GM21717 (cell line): ENCODE measurements around the gene OR11H7.
"Not testable (repeated sequence)": the region's sequence is repeated elsewhere in the genome, so short reads cannot be mapped to it uniquely, and the experiment has no call there.

Source experiments
- ATAC-seq: cut with Tn5 transposase; IDR thresholded peaks from one replicate; pipeline ENCODE4 v1.9.1; 2021; ENCODE audit warnings: mild to moderate bottlenecking, moderate library complexity; ENCODE audit not compliant: unreplicated experiment

The OR11H7 gene

DNA sequence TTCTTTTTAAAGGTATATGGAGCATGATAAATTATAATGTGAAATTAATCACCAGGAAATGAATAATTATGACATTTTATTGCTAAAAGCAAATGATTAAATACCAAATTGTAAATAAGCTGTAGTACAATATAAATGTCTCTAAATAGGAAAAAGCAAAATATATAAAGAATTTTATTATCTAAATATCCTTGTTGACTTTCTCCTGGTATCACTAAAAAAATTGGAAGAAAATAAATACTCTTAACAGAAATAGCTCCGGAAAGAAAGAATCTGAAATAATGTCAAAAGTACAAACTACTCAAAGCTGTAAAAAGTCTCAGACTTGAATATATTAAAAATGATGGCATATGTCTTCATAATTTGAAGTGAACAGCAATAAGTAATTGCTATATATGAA, at the start of gene OR11H7:
Gene OR11H7, plus strand, starts transcription at position 301 of the 400 bp plus-strand sequence.
- ATAC-seq, result no peak

DNA sequence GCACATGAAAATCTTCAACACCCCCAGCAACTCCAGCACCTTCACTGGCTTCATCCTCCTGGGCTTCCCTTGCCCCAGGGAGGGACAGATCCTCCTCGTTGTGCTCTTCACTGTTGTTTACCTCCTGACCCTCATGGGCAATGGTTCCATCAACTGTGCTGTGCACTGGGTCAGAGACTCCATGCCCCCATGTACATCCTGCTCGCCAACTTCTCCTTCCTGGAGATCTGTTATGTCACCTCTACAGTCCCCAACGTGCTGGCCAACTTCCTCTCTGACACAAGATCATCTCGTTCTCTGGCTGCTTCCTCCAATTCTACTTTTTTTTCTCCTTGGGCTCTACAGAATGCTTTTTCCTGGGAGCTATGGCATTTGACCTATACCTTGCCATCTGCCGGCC, 49.6 kb upstream of the OR11H7 start:
- ATAC-seq, result no peak

DNA sequence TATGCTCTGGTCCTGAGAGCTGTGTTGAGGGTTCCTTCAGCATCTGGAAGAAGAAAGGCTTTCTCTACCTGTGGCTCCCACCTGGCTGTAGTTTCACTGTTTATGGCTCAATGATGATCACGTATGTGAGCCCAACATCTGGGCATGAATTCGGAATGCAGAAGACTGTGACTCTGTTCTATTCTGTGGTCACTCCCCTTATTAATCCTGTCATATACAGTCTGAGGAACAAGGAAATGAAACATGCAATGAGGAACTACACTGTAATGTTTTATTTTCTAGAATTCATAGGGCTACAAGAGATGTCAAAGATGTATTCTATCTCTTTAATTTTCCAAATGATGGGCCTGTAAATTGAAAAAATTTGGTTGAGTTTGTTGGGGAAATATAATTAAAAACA, 48.9 kb upstream of the OR11H7 start:
- no peak for ATAC-seq

DNA sequence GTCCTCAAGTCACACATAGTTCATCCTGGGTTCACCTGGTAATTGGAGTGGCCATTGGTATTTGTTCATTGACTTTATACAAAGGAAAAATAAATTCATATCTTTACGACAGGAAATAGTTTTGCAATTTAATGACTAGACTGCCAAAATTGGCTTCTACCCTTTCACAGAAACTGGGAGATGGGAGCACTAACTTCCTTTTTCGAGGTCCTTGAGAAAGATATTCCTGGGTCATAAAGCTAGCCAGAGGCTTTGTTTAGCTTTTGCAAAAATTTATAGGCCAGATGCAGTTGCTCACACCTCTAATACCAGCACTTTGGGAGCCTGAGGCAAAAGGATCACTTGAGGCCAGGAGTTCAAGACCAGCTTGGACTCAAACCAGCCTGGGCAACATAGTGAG, 48.3 kb upstream of the OR11H7 start:
- ATAC-seq, result no peak

DNA sequence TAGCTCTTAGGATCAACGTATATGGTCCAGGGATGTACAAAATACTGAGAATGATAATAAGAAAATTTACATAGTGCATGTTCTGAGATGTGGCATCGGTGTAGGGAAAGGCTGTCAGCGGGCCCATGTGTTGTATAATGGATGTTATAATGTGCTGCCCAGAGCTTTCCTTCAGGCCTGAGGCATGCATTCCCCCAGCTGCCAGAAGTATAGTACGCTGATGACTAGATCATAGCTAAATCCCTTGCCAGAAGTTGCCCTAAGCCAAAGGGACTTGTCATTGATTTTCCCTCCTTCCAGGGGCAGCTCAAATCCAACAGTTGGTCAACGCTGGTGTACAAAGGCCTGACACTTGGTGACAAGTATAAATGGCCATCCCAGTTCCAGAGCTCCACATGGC, 44.6 kb upstream of the OR11H7 start:
- ATAC-seq, result no peak

DNA sequence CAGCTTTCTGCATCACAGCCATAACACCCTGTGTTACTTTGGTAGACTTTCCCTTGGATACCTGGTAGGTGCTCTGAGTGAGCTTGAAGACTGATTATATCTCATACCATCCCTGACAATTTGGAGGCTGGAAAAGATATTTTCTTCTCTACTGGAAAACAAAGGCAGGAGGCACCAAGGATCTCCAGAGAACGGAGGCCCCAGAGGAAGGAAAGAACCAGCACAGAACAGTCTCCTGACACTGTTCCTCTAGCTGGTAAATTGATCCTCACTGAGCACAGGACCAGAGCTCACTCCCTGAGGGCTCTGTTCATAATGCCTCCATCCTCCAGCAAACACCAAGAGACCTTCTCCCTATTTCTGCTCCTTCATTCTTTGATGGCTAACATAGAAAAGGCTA, 38.2 kb upstream of the OR11H7 start, which contains the start of gene OR11G2:
Gene OR11G2, plus strand, starts transcription at position 301 of the 400 bp plus-strand sequence. CDS start 6,542 bp downstream, outside the sequence.
- no peak for ATAC-seq

DNA sequence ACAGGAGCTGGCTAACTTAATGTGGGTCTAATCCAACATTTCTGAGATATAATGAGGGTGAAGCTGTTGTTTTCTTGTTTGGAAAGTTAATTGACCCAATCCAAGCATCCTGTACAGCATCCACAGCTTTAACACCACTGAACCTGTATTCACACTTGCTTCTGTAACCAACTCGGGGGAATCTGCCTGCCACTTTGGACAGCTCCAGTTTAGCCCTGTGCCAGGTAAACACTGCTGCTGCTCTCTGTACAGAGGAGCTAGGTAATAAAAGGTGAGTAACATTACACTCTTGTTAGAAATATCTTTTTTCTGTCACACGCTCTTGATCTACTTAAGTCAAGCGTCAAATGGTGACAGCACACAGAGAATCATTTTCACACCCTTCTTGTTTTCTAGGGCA, 37.4 kb upstream of the OR11H7 start:
- no peak for ATAC-seq

DNA sequence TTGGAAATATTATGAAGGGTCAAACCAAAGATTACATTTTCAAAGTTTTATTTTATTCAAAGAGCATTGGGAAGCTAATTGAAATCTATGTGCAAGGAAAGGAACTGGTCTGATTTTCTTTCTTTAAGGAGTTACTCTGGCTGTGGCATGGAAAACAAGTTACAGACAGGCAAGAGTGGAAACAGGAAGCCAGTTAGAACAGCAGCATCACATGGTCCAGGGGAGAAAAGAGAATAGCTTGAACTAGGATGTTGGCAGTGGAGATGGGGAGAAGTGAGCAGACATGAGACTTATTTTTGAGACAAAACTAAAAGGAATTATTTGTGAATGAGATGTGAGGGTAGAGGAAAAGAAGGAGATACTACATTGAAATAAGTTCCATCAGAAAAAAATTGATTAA, 34.7 kb upstream of the OR11H7 start:
- no peak for ATAC-seq

DNA sequence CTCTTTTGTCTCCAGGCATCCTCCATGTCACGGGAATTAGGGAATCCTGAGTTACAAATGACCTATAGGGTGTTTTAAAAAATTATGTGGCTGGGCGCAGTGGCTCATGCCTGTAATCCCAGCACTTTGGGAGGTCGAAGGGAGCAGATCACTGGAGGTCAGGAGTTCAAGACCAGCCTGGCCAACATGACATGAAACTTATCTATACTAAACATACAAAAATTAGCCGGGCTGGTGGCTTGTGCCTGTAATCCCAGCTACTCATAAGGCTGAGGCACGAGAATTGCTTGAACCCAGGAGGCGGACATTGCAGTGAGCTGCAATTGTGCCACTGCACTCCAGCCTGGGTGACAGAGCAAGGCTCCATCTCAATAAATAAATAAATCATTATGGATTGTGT, 33.6 kb upstream of the OR11H7 start:
- ATAC-seq, result not testable (repeated sequence)

DNA sequence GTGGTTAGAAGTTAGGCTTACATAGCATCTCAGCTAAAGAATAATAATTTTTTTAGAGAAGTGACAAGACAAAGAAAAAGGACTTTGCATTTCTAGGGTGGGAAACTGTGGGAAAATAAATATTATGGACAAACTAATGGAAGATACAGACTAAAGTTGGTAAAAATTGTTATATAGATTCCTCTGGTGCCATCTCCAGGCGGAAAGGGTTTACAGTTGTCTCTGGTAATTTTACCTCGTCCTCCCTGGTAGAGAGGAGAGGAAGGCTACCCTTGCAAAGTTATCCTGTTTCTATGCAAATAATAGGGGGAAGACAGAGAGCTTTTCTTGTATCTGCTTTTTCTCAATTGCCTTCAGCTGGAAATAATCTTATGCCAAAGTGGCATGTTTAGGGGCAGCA, 32.9 kb upstream of the OR11H7 start:
- no peak for ATAC-seq

DNA sequence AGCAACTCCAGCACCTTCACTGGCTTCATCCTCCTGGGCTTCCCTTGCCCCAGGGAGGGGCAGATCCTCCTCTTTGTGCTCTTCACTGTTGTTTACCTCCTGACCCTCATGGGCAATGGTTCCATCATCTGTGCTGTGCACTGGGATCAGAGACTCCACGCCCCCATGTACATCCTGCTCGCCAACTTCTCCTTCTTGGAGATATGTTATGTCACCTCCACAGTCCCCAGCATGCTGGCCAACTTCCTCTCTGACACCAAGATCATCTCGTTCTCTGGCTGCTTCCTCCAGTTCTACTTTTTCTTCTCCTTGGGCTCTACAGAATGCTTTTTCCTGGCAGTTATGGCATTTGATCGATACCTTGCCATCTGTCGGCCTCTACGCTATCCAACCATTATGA, 31.3 kb upstream of the OR11H7 start:
- no peak for ATAC-seq

DNA sequence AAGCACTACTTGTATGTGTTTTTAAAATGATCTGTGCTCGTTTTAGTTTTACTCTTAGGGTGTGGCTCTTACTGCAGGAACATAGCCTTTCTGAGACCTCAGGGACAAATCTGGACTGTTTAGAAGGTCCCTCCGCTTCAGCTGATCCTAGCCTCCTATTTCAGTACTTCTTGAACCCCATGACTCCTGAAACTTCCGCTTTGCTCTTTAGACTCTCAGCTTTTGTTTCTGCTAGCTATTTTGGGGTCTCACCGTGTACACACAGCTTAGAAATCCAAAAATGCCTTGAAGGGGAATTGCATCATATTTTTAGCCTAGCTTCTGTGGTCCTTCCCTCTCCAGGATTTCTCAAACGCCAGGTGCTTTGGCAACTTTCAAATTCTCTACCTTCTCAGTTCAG, 29.8 kb upstream of the OR11H7 start:
- ATAC-seq, result no peak

DNA sequence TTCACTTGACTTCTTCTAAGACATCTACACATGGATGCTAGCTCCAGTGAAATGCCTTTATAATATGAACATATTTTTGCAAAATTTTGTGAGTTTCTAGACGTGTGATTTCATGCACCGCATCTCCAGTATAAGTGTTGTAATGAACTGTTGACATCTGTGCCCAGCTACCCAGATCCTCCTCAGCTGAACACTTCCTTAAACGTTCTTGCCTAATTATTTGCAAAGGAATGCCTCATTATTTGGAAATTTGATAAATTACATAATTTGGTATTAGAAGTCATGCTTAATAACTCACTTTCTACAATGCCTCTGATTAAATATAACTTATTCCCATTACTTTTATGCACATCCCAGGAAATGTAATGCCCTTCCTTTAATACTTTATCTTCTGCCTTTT, 24.1 kb upstream of the OR11H7 start:
- no peak for ATAC-seq

DNA sequence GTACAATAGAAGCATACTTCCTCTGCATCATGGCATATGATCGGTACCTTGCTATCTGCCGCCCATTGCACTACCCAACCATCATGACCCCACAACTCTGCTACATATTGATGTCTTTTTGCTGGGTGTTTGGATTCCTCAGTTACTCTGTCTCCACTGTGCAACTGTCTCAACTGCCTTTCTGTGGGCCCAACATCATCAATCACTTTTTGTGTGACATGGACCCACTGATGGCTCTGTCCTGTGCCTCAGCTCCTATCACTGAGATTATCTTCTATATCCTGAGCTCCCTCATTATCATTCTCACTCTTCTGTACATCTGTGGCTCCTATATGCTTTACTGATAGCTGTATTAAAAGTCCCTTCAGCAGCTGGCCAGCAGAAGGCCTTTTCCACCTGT, 19.2 kb upstream of the OR11H7 start:
- ATAC-seq, result no peak

DNA sequence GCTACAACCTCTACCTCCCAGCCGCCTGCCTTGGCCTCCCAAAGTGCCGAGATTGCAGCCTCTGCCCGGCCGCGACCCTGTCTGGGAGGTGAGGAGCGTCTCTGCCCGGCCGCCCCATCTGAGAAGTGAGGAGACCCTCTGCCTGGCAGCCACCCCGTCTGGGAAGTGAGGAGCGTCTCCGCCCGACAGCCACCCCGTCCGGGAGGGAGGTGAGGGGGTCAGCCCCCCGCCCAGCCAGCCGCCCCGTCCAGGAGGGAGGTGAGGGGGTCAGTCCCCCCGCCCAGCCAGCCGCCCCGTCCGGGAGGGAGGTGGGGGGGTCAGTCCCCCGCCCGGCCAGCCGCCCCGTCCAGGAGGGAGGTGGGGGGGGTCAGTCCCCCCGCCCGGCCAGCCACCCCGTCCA, 16.4 kb upstream of the OR11H7 start:
- not testable (repeated sequence) for ATAC-seq

DNA sequence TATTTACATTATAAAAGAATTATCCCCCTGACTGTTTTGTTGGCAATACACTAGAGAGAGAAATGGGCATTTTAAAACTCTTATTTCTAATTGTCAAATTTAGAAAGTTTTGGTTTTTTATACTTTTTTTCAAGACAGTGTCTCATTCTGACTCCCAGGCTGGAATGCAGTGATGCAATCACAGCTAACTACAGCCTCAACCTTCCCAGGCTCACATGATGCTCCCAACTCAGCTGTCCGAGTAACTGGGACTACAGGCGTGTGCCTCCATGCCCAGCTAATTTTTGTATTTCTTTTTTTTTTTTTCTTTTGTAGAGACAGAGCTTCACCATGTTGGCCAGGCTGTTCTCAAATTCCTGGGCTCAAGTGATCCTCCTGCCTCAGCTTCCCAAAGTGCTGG, 13.6 kb upstream of the OR11H7 start:
- no peak for ATAC-seq

DNA sequence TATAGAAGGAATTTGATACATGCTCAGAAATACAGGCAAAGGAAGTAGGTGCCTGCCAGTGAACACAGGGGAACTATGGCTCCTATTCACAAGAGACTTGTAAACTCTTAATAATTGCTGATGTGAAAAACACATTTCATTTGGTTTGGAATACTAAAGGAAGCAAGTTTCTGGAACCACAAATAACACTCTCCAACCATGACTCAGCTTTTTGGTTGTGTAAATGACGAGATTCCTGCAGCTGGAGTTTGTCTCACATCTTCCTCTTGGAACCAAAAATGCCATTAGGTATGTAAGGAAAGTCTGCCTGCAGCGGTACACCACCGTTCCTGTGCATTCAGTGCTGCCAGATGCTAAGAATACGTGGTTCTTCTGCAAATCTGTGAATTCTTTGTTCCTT, 9.7 kb upstream of the OR11H7 start:
- ATAC-seq, result no peak

DNA sequence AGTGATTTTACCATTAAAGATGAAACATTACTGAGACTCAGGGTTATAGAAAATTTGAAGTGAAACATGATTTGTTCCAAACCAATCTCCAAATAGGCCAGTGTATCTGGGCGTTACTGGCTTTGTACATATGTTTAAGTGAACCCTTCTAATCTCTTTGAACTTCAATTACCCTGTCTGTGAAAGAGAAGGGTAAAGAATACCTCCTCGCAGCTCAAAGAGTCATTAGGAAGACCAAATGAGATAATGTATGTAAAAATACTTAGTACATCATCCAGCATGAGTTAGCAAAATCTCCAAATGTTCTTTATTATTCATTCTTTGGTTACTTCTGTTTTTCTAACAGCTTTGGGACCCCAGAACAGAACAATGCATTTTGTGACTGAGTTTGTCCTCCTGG, 5.4 kb upstream of the OR11H7 start, which contains the start of gene OR11H6:
Gene OR11H6, plus strand, starts transcription at position 301 of the 400 bp plus-strand sequence. Its CDS starts 0 bp downstream, at position 301.
- ATAC-seq, result no peak

DNA sequence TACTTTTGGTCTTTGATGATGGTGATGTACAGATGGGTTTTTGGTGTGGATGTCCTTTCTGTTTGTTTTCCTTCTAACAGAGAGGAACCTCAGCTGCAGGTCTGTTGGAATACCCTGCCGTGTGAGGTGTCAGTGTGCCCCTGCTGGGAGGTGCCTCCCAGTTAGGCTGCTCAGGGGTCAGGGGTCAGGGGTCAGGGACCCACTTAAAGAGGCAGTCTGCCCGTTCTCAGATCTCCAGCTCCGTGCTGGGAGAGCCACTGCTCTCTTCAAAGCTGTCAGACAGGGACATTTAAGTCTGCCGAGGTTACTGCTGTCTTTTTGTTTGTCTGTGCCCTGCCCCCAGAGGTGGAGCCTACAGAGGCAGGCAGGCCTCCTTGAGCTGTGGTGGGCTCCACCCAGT, 6.6 kb downstream of the OR11H7 start:
- not testable (repeated sequence) for ATAC-seq

DNA sequence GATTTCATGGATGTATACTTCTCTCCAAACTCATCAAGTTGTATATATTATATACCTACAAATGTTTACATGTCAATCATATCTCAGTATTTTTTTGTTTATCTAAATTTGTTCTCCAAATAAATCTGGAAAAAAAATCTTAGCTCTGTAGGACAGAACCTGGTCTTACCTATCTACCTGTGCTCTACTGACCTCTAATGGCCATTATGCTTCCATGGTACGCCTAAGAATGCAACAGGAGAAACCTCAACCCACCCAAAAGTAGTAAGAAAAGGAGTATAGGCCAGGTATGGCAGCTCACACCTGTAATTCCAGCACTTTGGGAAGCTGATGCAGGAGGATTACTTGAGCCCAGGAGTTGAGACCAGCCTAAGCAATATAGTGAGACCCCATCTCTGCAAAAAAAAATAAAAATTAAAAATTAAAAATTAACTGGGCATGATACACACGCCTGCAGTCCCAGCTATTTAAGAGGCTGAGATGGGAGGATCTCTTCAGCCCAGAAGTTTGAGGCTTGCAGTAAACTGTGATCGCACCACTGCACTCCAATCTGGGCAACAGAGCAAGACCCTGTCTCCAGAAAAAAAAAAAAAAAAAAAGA, 19.0 kb downstream of the OR11H7 start:
- no peak for ATAC-seq

DNA sequence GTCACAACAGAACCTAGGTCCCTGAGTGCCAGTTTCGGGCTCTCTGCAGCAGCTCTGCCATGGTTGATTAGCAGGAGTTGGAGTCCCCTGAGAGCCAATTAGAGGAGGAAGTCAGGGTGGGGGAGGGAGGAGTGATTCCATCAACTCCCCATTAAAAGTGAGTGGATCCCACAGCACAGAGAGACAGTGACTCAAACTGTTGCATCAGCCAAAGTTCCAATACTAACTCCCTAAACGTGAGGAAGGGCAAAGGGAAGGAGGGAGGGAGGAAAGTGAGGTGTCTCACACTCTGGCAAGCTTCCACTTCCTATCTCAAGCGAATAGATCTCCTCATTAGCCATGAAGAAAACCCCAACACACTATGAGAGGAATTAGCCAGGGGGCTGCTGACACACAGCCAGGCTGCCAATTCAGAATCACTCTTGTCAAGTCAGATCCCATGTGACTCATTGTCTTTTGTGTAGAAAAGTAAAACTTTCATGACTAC, 33.9 kb downstream of the OR11H7 start:
- no peak for ATAC-seq

DNA sequence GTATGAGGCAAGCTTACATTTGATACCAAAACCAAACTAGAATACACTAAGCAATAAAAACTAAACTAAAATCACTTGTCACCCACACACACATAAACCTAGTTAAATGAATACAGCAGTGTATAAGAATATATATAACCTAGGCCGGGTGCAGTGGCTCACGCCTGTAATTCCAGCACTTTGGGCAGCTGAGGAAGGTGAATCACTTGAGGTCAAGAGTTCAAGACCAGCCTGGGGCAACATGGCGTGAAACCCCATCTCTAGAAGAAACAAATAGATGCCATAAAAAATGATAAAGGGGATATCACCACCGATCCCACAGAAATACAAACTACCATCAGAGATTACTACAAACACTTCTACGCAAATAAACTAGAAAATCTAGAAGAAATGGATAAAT, 35.6 kb downstream of the OR11H7 start:
- not testable (repeated sequence) for ATAC-seq

DNA sequence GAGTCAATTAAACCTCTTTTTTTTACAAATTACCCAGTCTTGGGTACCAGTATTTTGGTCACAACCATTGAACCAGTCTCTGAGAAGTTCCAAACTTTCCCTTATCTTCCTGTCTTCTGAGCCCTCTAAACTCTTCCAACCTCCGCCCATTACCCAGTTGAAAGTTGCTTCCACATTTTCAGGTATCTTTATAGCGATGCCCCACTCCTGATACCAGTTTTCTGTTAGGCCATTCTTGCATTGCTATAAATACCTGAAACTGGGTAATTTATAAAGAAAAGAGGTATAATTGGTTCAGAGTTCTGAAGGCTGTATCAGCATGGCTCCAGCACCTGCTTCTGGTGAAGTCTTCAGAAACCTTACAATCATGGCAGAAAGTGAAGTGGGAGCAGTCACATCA, 45.3 kb downstream of the OR11H7 start:
- no peak for ATAC-seq
